Cardiac muscle cell (in vitro differentiated cells and primary cell): ENCODE data around the gene TRIM40. TPM values are rescaled to one million over a fixed set of nuclear protein-coding genes. Genes with fewer than 3 reads are reported as not detected.

Experiments
- DNase-seq, 2 donors: peaks; one replicate each; pipeline versions ENCODE4 v3.0.0 to v3.0.0-alpha.2; 2010 to 2017; ENCODE audit warnings: low read depth in 1 of 2, low spot score in 1 of 2
- H3K27ac ChIP-seq: fragments of 200-600 bp; sonication (generic); 2 replicates; pipeline ENCODE4 v1.5.1; 2016
- H3K27me3 ChIP-seq: fragments of 200-600 bp; sonication (generic); 2 replicates; pipeline ENCODE4 v1.6.0; 2016; ENCODE audit warnings: control low read depth
- H3K36me3 ChIP-seq: fragments of 200-600 bp; sonication (generic); 2 replicates; pipeline ENCODE4 v1.5.1; 2016; ENCODE audit warnings: control low read depth
- H3K4me1 ChIP-seq: fragments of 200-600 bp; sonication (generic); 2 replicates; pipeline ENCODE4 v1.8.1; 2017; ENCODE audit warnings: low read depth, mild to moderate bottlenecking, mixed run types
- H3K4me3 ChIP-seq: fragments of 200-600 bp; sonication (generic); 2 replicates; pipeline ENCODE4 v1.5.1; 2016; ENCODE audit warnings: mild to moderate bottlenecking
- H3K9me3 ChIP-seq: fragments of 200-600 bp; sonication (generic); 2 replicates; pipeline ENCODE4 v1.5.1; 2017; ENCODE audit warnings: low read depth, mild to moderate bottlenecking, control low read depth
- CTCF ChIP-seq: IDR thresholded peaks from 2 replicates; pipeline ENCODE4 v1.5.1; 2012; ENCODE audit warnings: low read depth, mild to moderate bottlenecking, low read length
- polyA plus RNA-seq: library from polyadenylated mRNA; unstranded; fragments of >200 nt; fragmentation: Nextera tagmentation; extraction: Ambion mirVana; gene quantifications from 2 replicates; pipeline ENCODE4 v1.2.1, GENCODE V29; 2016
- total RNA-seq: library from RNA; depleted of rRNA; stranded (reverse); fragments of >200 nt; gene quantifications from 2 replicates; pipeline ENCODE4 v1.2.3, GENCODE V29; 2016

TRIM40 gene
- total and polyA plus RNA-seq, 2 experiments from 2014 or later = not detected

GRCh38 chr6:30143780-30144179 lies 7.8 kb downstream of the TRIM40 start:
- Histone ChIP-seq H3K4me3 (no peak overlapping the region), H3K27me3 (peaks cover 22% of the 10 kb centered on the region), H3K4me1 (no peaks in the 10 kb centered on the region), H3K36me3 (no peaks in the 10 kb centered on the region), H3K27ac (no peak overlapping the region), H3K9me3 (no peaks in the 10 kb centered on the region)
- no peak for DNase-seq
- no peak for TF ChIP-seq CTCF

DNA sequence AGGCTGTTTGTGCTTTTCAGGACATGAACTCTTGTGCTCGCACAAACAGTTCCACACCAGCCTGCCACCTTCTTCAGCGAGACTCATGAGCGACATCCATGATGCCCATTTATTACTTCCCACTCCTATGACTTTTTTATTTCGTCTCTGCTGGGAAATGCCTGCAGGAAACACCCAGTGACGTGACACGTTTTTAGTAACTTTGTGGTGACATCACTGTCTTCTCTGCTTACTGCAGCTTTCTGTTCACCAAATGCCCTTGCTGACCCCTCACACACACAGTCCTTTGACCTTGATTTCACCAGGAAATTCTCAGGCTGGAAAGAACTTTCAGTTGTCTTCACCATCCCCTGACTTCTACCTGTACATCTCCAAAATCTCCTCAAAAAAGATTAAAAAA lies 8.9 kb downstream of the TRIM40 start:
- Histone ChIP-seq H3K27me3 (peaks cover 18% of the 10 kb centered on the region), H3K9me3 (no peaks in the 10 kb centered on the region), H3K4me3 (no peak overlapping the region), H3K27ac (no peak overlapping the region), H3K36me3 (no peaks in the 10 kb centered on the region), H3K4me1 (no peaks in the 10 kb centered on the region)
- DNase-seq = no peak
- no peak for TF ChIP-seq CTCF

DNA sequence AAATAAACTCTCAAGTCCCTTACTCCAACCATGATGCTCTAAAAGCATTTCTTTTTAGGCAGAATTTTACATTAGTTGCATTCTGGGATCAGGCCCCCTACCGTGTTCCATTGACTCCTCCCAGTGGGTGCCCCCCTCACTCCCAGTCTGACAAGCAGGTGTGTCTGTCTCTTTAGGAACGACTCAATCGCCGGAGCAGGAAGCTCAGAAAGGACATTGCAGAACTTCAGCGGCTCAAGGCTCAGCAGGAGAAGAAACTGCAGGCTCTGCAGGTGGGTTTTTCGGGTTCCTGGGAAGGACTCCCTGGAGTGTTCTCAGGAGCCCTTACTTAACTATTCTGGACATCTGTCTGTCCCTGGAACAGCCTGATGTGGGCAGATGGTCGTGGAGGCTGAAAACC lies 9.9 kb downstream of the TRIM40 start:
- no peaks in the 10 kb centered on the region for H3K4me1 ChIP-seq
- H3K27me3 ChIP-seq = peaks cover 23% of the 10 kb centered on the region
- H3K9me3 ChIP-seq = no peaks in the 10 kb centered on the region
- no peaks in the 10 kb centered on the region for H3K36me3 ChIP-seq
- no peak for DNase-seq
- H3K4me3 ChIP-seq = no peak overlapping the region
- no peak for TF ChIP-seq CTCF
- no peak overlapping the region for H3K27ac ChIP-seq

DNA sequence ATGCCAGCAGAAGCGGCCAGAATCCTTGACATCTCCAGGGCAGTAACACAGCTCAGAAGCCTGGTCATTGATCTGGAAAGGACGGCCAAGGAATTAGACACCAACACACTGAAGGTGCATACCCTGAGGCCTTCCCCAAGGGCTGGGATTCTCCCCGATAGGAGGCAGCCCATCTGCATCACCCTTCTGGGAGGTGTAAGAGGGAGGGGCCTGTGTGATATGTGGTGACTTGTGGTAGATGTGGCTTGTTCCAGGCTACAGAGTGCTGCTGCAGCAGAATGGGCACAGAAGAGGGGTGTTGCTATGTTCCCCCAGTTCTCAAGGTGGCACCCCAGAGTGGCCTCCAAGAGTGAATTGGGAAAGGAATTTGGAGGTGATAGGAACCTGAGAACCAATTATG lies 11.2 kb downstream of the TRIM40 start:
- peaks cover 20% of the 10 kb centered on the region for H3K27me3 ChIP-seq

DNA sequence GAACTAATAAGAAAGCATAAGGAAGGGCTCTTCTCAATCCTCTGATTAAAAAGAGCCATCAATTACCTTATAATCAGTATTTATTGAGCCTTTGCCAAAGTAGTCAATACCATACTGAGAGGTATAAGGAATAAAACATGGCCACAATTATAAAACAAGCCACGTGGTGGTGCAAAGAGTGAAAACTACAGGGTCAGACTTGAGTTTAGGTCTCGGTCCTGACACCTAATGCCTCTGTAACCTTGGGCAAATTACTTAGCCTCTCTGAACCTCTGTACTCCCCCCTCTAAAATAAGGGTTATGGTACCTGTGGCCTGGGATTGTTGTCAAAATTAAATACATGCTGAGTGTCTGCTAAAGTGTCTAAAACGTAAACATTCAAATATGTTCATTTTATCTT lies 13.3 kb downstream of the TRIM40 start:
- Histone ChIP-seq H3K27me3 (peaks cover 27% of the 10 kb centered on the region), H3K27ac (no peak overlapping the region), H3K9me3 (no peaks in the 10 kb centered on the region), H3K4me1 (no peaks in the 10 kb centered on the region), H3K4me3 (no peak overlapping the region), H3K36me3 (no peaks in the 10 kb centered on the region)
- DNase-seq = no peak
- peak; percentile 3 for TF ChIP-seq CTCF

More for the DNA sequence above, 11.2 kb downstream of the TRIM40 start:
- no peak for DNase-seq
- Histone ChIP-seq H3K4me1 (no peaks in the 10 kb centered on the region), H3K4me3 (no peak overlapping the region), H3K9me3 (no peaks in the 10 kb centered on the region), H3K27ac (no peak overlapping the region), H3K36me3 (no peaks in the 10 kb centered on the region)
- no peak for TF ChIP-seq CTCF
